Esophagus muscularis mucosa (tissue), 4 donors: ENCODE data around the gene POU3F3. TPM values are rescaled to one million over a fixed set of nuclear protein-coding genes. Genes with fewer than 3 reads are reported as not detected.

ENCODE experiments used
- DNase-seq: peaks from one replicate; pipeline ENCODE4 v3.0.0-alpha.2; 2017; ENCODE audit errors: extremely low spot score
- H3K27ac ChIP-seq, 4 donors: fragments of 200-600 bp; sonication (generic); replicated peaks in 1 of 4; 1 replicate in 3 of 4; 2 replicates in 1 of 4; pipeline ENCODE4 v1.5.1; 2016 to 2019; ENCODE audit warnings: mild to moderate bottlenecking in 1 of 4
- H3K27me3 ChIP-seq, 4 donors: fragments of 200-600 bp; sonication (generic); one replicate each; pipeline versions ENCODE4 v1.5.1 to v1.6.0; 2016 to 2019
- H3K36me3 ChIP-seq, 4 donors: fragments of 200-600 bp; sonication (generic); one replicate each; pipeline ENCODE4 v1.5.1; 2016 to 2019
- H3K4me1 ChIP-seq, 4 donors: fragments of 200-600 bp; sonication (generic); one replicate each; pipeline ENCODE4 v1.5.1; 2016 to 2019
- H3K4me3 ChIP-seq, 4 donors: fragments of 200-600 bp; sonication (generic); 1 replicate in 2 of 4; 2 replicates in 2 of 4; pipeline ENCODE4 v1.5.1; 2016 to 2019; ENCODE audit warnings: mild to moderate bottlenecking in 4 of 4, moderate library complexity in 1 of 4
- H3K9me3 ChIP-seq, 4 donors: fragments of 200-600 bp; sonication (generic); 1 replicate in 3 of 4; 2 replicates in 1 of 4; pipeline ENCODE4 v1.5.1; 2016 to 2019
- EP300 ChIP-seq: sonication (generic); formaldehyde crosslinking; IDR thresholded peaks from one replicate; pipeline ENCODE4 v1.6.1; 2017; ENCODE audit warnings: antibody characterized with exemption
- POLR2A ChIP-seq: fragments of 450-650 bp; IDR thresholded peaks from one replicate; pipeline ENCODE4 v1.6.1; 2017; ENCODE audit warnings: antibody characterized with exemption, moderate library complexity, mild to moderate bottlenecking, low read depth
- POLR2AphosphoS5 ChIP-seq, 2 donors: sonication (generic); formaldehyde crosslinking; IDR thresholded peaks; one replicate each; pipeline ENCODE4 v1.6.1; 2017; ENCODE audit warnings: antibody characterized with exemption in 2 of 2
- WGBS: methylation state at CpG from one replicate; pipeline ENCODE4 v1.1.5; 2018; 5-methylcytosine and 5-hydroxymethylcytosine counted together
- intact Hi-C: fragments of 100-400 bp; cut with DNase I; formaldehyde crosslinking; loops from one replicate; pipeline ENCODE4 v1.15.1; 2023
- total RNA-seq, 4 donors: library from RNA; depleted of rRNA; stranded (reverse); fragments of >200 nt; gene quantifications; one replicate each; pipeline versions ENCODE4 v1.1.0 to v1.2.1, GENCODE V29; 2016
- TF ChIP-seq, protein P1 (sequence below), 3 experiments: fragments of 200-600 bp in 2 of 3; fragments of 450-650 bp in 1 of 3; sonication (generic) in 2 of 3; IDR thresholded peaks; one replicate each; pipeline ENCODE4 v1.5.1; 2017 to 2019; ENCODE audit warnings: antibody characterized with exemption in 3 of 3, mild to moderate bottlenecking in 2 of 3, moderate library complexity in 1 of 3

Gene POU3F3
- total RNA-seq, 4 donors from 2014 or later: 0.11 TPM; not detected in 3

DNA sequence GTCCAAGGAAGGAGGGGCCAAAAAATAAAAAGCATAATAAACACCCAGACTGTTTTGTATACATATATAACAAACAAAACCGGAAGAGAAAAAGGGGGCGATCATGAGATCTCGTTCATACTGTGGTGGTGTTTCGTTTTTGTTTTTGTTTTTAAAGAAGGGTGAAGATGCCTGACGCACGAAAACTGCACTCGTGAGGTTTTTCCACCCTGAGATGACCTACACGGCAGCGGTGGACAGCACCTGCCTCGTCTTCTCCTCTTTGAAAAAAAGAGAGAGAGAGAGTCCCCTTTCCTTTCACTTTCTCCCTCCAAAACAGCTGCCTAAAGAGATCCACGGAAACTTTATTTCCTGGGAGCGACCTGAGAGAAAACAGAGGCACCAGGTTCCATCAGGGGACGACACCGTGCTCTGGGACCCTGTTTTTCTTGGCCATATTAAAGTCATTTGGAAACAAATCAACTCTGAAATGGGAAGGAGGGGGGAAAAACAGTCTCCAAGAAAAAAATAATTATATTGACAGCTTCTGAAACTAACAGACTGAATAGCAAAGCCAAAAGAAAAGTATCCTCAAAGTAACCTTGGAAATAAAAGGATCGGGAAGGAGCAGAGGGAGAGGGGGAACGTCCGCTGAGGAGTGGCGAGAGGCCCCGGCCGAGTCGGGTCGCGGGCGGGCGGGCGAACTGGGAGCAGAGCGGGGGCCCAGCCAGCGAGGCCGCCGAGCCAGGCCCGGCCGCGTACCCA, 3.5 kb downstream of the POU3F3 start:
- Histone ChIP-seq H3K9me3 (no peaks in the 10 kb centered on the region), H3K27me3 (peaks cover 0 to 90% (median 73%) of the 10 kb centered on the region in 4 donors), H3K4me3 (peak overlapping the region in 3 of 4 donors; percentile 19 to 27 (median 20)), H3K36me3 (no peaks in the 10 kb centered on the region), H3K4me1 (peaks cover 31 to 56% (median 53%) of the 10 kb centered on the region in 4 donors), H3K27ac (no peak overlapping the region)
- DNase-seq: no peak
- 12% methylated on average over 33 of the region's 33 CpGs for whole genome bisulfite sequencing
- no peak for TF ChIP-seq EP300
- no peak for TF ChIP-seq POLR2AphosphoS5 (IDR thresholded peaks at IDR 0.05)
- TF ChIP-seq, protein P1, sequence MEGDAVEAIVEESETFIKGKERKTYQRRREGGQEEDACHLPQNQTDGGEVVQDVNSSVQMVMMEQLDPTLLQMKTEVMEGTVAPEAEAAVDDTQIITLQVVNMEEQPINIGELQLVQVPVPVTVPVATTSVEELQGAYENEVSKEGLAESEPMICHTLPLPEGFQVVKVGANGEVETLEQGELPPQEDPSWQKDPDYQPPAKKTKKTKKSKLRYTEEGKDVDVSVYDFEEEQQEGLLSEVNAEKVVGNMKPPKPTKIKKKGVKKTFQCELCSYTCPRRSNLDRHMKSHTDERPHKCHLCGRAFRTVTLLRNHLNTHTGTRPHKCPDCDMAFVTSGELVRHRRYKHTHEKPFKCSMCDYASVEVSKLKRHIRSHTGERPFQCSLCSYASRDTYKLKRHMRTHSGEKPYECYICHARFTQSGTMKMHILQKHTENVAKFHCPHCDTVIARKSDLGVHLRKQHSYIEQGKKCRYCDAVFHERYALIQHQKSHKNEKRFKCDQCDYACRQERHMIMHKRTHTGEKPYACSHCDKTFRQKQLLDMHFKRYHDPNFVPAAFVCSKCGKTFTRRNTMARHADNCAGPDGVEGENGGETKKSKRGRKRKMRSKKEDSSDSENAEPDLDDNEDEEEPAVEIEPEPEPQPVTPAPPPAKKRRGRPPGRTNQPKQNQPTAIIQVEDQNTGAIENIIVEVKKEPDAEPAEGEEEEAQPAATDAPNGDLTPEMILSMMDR (IDR thresholded peaks at IDR 0.05): no peak
- TF ChIP-seq POLR2A: no peak
- intact Hi-C loops: no loop called here

DNA sequence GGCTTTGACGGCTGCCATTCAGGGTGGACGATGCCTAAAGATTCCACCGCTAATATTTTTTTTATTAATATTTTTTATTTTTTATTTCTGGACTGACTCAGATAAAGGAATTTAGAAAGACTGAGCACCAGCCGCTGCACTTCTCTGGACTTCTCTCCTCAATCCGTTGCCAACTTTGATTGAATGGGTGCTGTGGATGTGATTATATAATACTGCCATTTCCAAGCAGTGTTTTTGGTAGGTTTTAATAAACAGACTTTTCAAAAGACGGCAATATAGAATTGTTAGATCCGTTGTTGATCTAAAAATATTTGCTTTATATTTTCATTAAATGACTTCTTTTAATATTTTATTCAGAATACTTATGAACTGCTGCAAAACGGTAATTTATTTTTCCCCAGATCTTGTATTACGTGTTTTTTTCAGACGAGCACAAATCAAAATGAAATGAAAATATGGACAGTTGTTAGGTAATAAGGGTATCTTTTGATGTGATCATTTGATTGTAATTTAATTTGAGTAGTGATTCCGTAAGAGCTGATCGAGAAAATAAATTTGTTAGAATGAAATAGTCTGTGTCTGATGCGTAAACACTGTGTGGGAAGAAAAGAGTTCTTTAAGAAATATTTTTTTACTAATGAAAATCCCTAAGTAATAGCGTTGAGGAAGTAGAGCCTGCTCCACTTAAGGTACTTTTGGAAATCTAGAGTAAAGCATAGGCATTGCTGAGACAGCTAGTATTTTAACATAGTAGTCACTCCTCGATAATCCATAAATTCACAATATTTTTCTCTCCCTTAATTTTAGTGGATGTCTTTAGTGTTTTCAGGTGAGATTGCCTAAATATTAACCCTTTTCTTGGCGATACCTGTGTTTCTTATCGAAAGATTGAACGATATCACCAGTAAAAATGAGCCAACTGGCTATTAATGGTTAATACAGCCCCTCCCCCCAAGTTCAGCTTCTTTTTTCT, 4.4 kb downstream of the POU3F3 start:
- WGBS: 14% methylated on average over 18 of the region's 18 CpGs
- TF ChIP-seq POLR2A (no peak), EP300 (no peak), POLR2AphosphoS5 (IDR thresholded peaks at IDR 0.05) (no peak)
- TF ChIP-seq, protein P1 (IDR thresholded peaks at IDR 0.05): no peak
- Histone ChIP-seq H3K9me3 (no peaks in the 10 kb centered on the region), H3K27me3 (peaks cover 0 to 90% (median 74%) of the 10 kb centered on the region in 4 donors), H3K27ac (no peak overlapping the region), H3K4me1 (peaks cover 27 to 54% (median 49%) of the 10 kb centered on the region in 4 donors), H3K4me3 (peak overlapping the region in 2 of 4 donors; percentile 20 to 27), H3K36me3 (no peaks in the 10 kb centered on the region)
- DNase-seq: no peak
- intact Hi-C loops: no loop called here

DNA sequence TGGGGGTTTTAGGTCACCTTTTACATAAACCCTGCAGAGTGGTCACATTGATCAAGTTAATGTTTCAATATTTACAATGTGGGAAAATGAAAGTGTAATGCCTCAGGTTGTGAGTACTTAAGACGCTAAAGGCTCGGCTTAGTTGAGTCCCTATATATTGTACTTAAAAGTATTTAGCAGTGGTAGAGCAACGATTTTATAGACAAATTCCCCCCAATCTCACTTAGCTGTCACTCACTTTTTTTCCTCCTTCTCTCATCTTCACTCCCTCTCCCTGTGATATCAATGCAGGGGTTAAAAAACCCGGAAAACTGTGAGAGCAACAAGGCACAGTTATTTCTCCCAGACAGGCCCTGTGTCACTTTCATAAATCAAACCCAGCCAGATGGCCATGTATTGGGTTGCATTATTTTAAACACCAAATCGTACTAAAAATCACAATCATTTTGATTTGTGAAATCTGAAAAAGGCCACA, 5.4 kb downstream of the POU3F3 start:
- WGBS: 18% methylated on average over 5 of the region's 5 CpGs
- TF ChIP-seq, protein P1 (IDR thresholded peaks at IDR 0.05): no peak
- no peak for TF ChIP-seq POLR2A
- no peak for TF ChIP-seq EP300
- no peak for TF ChIP-seq POLR2AphosphoS5 (IDR thresholded peaks at IDR 0.05)
- Histone ChIP-seq H3K4me1 (peaks cover 22 to 54% (median 48%) of the 10 kb centered on the region in 4 donors), H3K27ac (no peak overlapping the region), H3K27me3 (peaks cover 0 to 90% (median 73%) of the 10 kb centered on the region in 4 donors), H3K36me3 (no peaks in the 10 kb centered on the region), H3K4me3 (no peak overlapping the region), H3K9me3 (no peaks in the 10 kb centered on the region)
- DNase-seq: no peak
- intact Hi-C loops: no loop called here

DNA sequence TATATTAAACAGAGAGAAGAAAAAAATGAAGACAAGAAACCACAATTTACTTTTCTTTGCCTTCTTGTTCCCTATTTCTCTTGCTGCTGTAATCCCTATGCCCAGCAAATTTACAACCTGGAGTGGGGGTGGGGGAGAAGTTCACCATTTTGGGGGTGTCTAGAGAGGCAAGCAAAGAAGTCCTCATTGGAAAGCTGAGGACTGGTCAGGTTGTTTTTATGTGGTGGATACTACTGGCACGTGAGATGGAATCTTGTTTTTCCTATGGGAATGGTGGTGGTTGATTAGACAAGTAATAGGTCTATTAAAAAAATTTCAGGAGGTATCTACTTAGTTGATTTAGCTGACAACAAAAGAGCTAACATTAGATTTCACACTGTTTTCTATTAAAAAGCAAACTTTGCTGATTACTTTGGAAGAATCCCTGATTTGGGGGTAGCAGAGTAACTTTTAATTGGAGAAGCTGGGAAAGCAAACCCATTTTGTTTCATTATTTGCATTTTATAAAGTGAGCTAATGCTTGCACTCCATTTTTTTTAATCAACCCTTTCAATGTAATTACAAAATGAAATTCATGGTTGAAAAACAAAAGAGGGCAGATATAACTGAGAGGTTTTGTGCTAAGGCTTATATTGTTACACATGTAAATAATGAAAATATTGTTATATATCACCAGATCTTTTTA, 6.0 kb downstream of the POU3F3 start:
- no peak for TF ChIP-seq POLR2AphosphoS5 (IDR thresholded peaks at IDR 0.05)
- no peak for TF ChIP-seq POLR2A
- TF ChIP-seq EP300: no peak
- TF ChIP-seq, protein P1 (IDR thresholded peaks at IDR 0.05): no peak
- Histone ChIP-seq H3K4me1 (peaks cover 16 to 48% (median 42%) of the 10 kb centered on the region in 4 donors), H3K27ac (no peak overlapping the region), H3K27me3 (peaks cover 0 to 90% (median 72%) of the 10 kb centered on the region in 4 donors), H3K36me3 (no peaks in the 10 kb centered on the region), H3K9me3 (no peaks in the 10 kb centered on the region), H3K4me3 (no peak overlapping the region)
- DNase-seq: no peak
- WGBS: 28% methylated on average over 1 of the region's 1 CpG
- intact Hi-C loops: no loop called here
